Tibial nerve (tissue), 4 donors: ENCODE data around the gene G3BP1.
A peak's percentile ranks its signal among the peaks of the same experiment; 100 is the strongest.

Experiments
- CTCF ChIP-seq, 5 experiments: fragments of 200-600 bp in 3 of 5; fragments of 450-650 bp in 2 of 5; sonication (generic) in 3 of 5; IDR thresholded peaks; one replicate each; pipeline ENCODE4 v1.5.1; 2016 to 2019; ENCODE audit warnings: antibody characterized with exemption in 5 of 5, mild to moderate bottlenecking in 3 of 5, moderate library complexity in 2 of 5
- EP300 ChIP-seq, 2 donors: sonication (generic); formaldehyde crosslinking; IDR thresholded peaks; one replicate each; pipeline ENCODE4 v1.6.1; 2017; ENCODE audit warnings: antibody characterized with exemption in 2 of 2, mild to moderate bottlenecking in 1 of 2
- POLR2A ChIP-seq, 2 donors: fragments of 450-650 bp; IDR thresholded peaks; one replicate each; pipeline ENCODE4 v1.6.1; 2017; ENCODE audit warnings: antibody characterized with exemption in 2 of 2, mild to moderate bottlenecking in 2 of 2, moderate library complexity in 2 of 2

- TF ChIP-seq POLR2A (IDR thresholded peaks at IDR 0.05): peak; percentile 98
- TF ChIP-seq EP300 (IDR thresholded peaks at IDR 0.05): peak; percentile 53 to 99
- peak; percentile 48 to 79 (median 62) for TF ChIP-seq CTCF (IDR thresholded peaks at IDR 0.05)
These were observed at the start of gene G3BP1 for GRCh38 chr5:151771259-151772028.
